GM12878 (cell line): ENCODE data around the gene GRPEL2. TPM values are rescaled to one million over a fixed set of nuclear protein-coding genes. Genes with fewer than 3 reads are reported as not detected.

Experiments
- polyA plus RNA-seq, 11 experiments: library from polyadenylated mRNA; depleted of rRNA in 4 of 11; unstranded in 6 of 11; stranded (reverse) in 5 of 11; fragments of >200 nt; fragmentation: Nextera tagmentation in 4 of 11; fragmentation: Illumina TruSeq in 1 of 11; extraction: Ambion mirVana in 4 of 11; extraction: Trizol in 1 of 11; gene quantifications; 1 replicate in 1 of 11; 2 replicates in 10 of 11; pipeline versions ENCODE4 v1.2.1 to v1.2.3, GENCODE V29; 2011 to 2016; ENCODE audit warnings: inconsistent platforms in 2 of 11, missing spikeins in 2 of 11, low read depth in 1 of 11
- total RNA-seq, 4 experiments: library from RNA; depleted of rRNA in 3 of 4; stranded (reverse); fragments of >200 nt in 3 of 4; fragmentation: Illumina TruSeq in 1 of 4; extraction: Trizol in 1 of 4; gene quantifications; 2 replicates each; pipeline versions ENCODE4 v1.2.1 to v1.2.3, GENCODE V29; 2013 to 2021

The GRPEL2 gene
- total and polyA plus RNA-seq, 10 of the 15 experiments (the other 5 are each of a cell fraction or from before 2014, with no cell fraction given): 4.4 to 20.2 (median 14.1) TPM

Other genes with a start within 250 kb of the GRPEL2 start
- gene ABLIM3, start 204.0 kb upstream of the GRPEL2 start, total RNA-seq (2014; rRNA removed): not detected in 2 replicates
- not detected in 2 replicates for gene ABLIM3, start 204.0 kb upstream of the GRPEL2 start, total RNA-seq (2014; rRNA removed; fragmentation: Illumina TruSeq; extraction: Trizol)
- 0.13 TPM in 1 of 2 replicates, not detected in the other for gene ABLIM3, start 204.0 kb upstream of the GRPEL2 start, total RNA-seq (2021)
- not detected in 2 replicates for gene ABLIM3, start 204.0 kb upstream of the GRPEL2 start, polyA plus RNA-seq (2011; rRNA removed)
- not detected in 2 replicates for gene ABLIM3, start 204.0 kb upstream of the GRPEL2 start, polyA plus RNA-seq (2014; fragmentation: Illumina TruSeq; extraction: Trizol)
- not detected for gene ABLIM3, start 204.0 kb upstream of the GRPEL2 start, polyA plus RNA-seq (2014; fragmentation: Nextera tagmentation; extraction: Ambion mirVana)
- 0.03 TPM in 1 of 2 replicates, not detected in the other for gene ABLIM3, start 204.0 kb upstream of the GRPEL2 start, polyA plus RNA-seq (2014; rRNA removed)
- not detected for gene ABLIM3, start 204.0 kb upstream of the GRPEL2 start, polyA plus RNA-seq (2016; fragmentation: Nextera tagmentation; extraction: Ambion mirVana)
- not detected in 2 replicates for gene AFAP1L1, start 73.6 kb upstream of the GRPEL2 start, total RNA-seq (2014; rRNA removed)
- not detected in 2 replicates for gene AFAP1L1, start 73.6 kb upstream of the GRPEL2 start, total RNA-seq (2014; rRNA removed; fragmentation: Illumina TruSeq; extraction: Trizol)
- not detected in 2 replicates for gene AFAP1L1, start 73.6 kb upstream of the GRPEL2 start, total RNA-seq (2021)
- not detected in 2 replicates for gene AFAP1L1, start 73.6 kb upstream of the GRPEL2 start, polyA plus RNA-seq (2011; rRNA removed)
- gene AFAP1L1, start 73.6 kb upstream of the GRPEL2 start, polyA plus RNA-seq (2014; fragmentation: Illumina TruSeq; extraction: Trizol): not detected in 2 replicates
- under 1 TPM in 1 of 2 experiments, not detected in 1; 0.11 TPM for gene AFAP1L1, start 73.6 kb upstream of the GRPEL2 start, polyA plus RNA-seq (2014; fragmentation: Nextera tagmentation; extraction: Ambion mirVana)
- not detected in 2 replicates for gene AFAP1L1, start 73.6 kb upstream of the GRPEL2 start, polyA plus RNA-seq (2014; rRNA removed)
- gene AFAP1L1, start 73.6 kb upstream of the GRPEL2 start, polyA plus RNA-seq (2016; fragmentation: Nextera tagmentation; extraction: Ambion mirVana): not detected
- 12.4 and 13.4 TPM in 2 replicates for gene PCYOX1L, start 12.5 kb downstream of the GRPEL2 start, total RNA-seq (2014; rRNA removed)
- gene PCYOX1L, start 12.5 kb downstream of the GRPEL2 start, total RNA-seq (2014; rRNA removed; fragmentation: Illumina TruSeq; extraction: Trizol): 10.3 and 10.5 TPM in 2 replicates
- 13.4 and 13.5 TPM in 2 replicates for gene PCYOX1L, start 12.5 kb downstream of the GRPEL2 start, total RNA-seq (2021)
- gene PCYOX1L, start 12.5 kb downstream of the GRPEL2 start, polyA plus RNA-seq (2011; rRNA removed): 8.0 and 9.6 TPM in 2 replicates
- 12.6 and 15.4 TPM in 2 replicates for gene PCYOX1L, start 12.5 kb downstream of the GRPEL2 start, polyA plus RNA-seq (2014; fragmentation: Illumina TruSeq; extraction: Trizol)
- gene PCYOX1L, start 12.5 kb downstream of the GRPEL2 start, polyA plus RNA-seq (2014; fragmentation: Nextera tagmentation; extraction: Ambion mirVana): 1 to 10 TPM; 2.9 to 5.4 TPM
- gene PCYOX1L, start 12.5 kb downstream of the GRPEL2 start, polyA plus RNA-seq (2014; rRNA removed): 14.6 and 14.8 TPM in 2 replicates
- 10 to 100 TPM; 15.3 to 17.0 TPM for gene PCYOX1L, start 12.5 kb downstream of the GRPEL2 start, polyA plus RNA-seq (2016; fragmentation: Nextera tagmentation; extraction: Ambion mirVana)
- not detected in 2 replicates for gene IL17B, start 33.8 kb downstream of the GRPEL2 start, total RNA-seq (2014; rRNA removed)
- gene IL17B, start 33.8 kb downstream of the GRPEL2 start, total RNA-seq (2014; rRNA removed; fragmentation: Illumina TruSeq; extraction: Trizol): not detected in 2 replicates
- not detected in 2 replicates for gene IL17B, start 33.8 kb downstream of the GRPEL2 start, total RNA-seq (2021)
- not detected in 2 replicates for gene IL17B, start 33.8 kb downstream of the GRPEL2 start, polyA plus RNA-seq (2011; rRNA removed)
- gene IL17B, start 33.8 kb downstream of the GRPEL2 start, polyA plus RNA-seq (2014; fragmentation: Illumina TruSeq; extraction: Trizol): not detected in 2 replicates
- not detected for gene IL17B, start 33.8 kb downstream of the GRPEL2 start, polyA plus RNA-seq (2014; fragmentation: Nextera tagmentation; extraction: Ambion mirVana)
- gene IL17B, start 33.8 kb downstream of the GRPEL2 start, polyA plus RNA-seq (2014; rRNA removed): not detected in 2 replicates
- not detected for gene IL17B, start 33.8 kb downstream of the GRPEL2 start, polyA plus RNA-seq (2016; fragmentation: Nextera tagmentation; extraction: Ambion mirVana)
- gene CSNK1A1, start 205.9 kb downstream of the GRPEL2 start, total RNA-seq (2014; rRNA removed): 146 and 155 TPM in 2 replicates
- gene CSNK1A1, start 205.9 kb downstream of the GRPEL2 start, total RNA-seq (2014; rRNA removed; fragmentation: Illumina TruSeq; extraction: Trizol): 126 and 134 TPM in 2 replicates
- gene CSNK1A1, start 205.9 kb downstream of the GRPEL2 start, total RNA-seq (2021): 138 and 143 TPM in 2 replicates
- 132 and 184 TPM in 2 replicates for gene CSNK1A1, start 205.9 kb downstream of the GRPEL2 start, polyA plus RNA-seq (2011; rRNA removed)
- gene CSNK1A1, start 205.9 kb downstream of the GRPEL2 start, polyA plus RNA-seq (2014; fragmentation: Illumina TruSeq; extraction: Trizol): 107 and 127 TPM in 2 replicates
- 10 to 100 TPM; 53.3 to 62.0 TPM for gene CSNK1A1, start 205.9 kb downstream of the GRPEL2 start, polyA plus RNA-seq (2014; fragmentation: Nextera tagmentation; extraction: Ambion mirVana)
- 104 and 106 TPM in 2 replicates for gene CSNK1A1, start 205.9 kb downstream of the GRPEL2 start, polyA plus RNA-seq (2014; rRNA removed)
- gene CSNK1A1, start 205.9 kb downstream of the GRPEL2 start, polyA plus RNA-seq (2016; fragmentation: Nextera tagmentation; extraction: Ambion mirVana): 100 to 1,000 TPM; 134 to 147 TPM
- gene ARHGEF37, start 236.0 kb downstream of the GRPEL2 start, total RNA-seq (2014; rRNA removed): 0.49 and 0.62 TPM in 2 replicates
- gene ARHGEF37, start 236.0 kb downstream of the GRPEL2 start, total RNA-seq (2014; rRNA removed; fragmentation: Illumina TruSeq; extraction: Trizol): 0.85 and 0.97 TPM in 2 replicates
- gene ARHGEF37, start 236.0 kb downstream of the GRPEL2 start, total RNA-seq (2021): 1.1 and 1.2 TPM in 2 replicates
- 0.29 and 0.52 TPM in 2 replicates for gene ARHGEF37, start 236.0 kb downstream of the GRPEL2 start, polyA plus RNA-seq (2011; rRNA removed)
- gene ARHGEF37, start 236.0 kb downstream of the GRPEL2 start, polyA plus RNA-seq (2014; fragmentation: Illumina TruSeq; extraction: Trizol): 0.60 and 0.65 TPM in 2 replicates
- under 1 TPM; 0.16 to 0.23 TPM for gene ARHGEF37, start 236.0 kb downstream of the GRPEL2 start, polyA plus RNA-seq (2014; fragmentation: Nextera tagmentation; extraction: Ambion mirVana)
- 0.58 and 0.63 TPM in 2 replicates for gene ARHGEF37, start 236.0 kb downstream of the GRPEL2 start, polyA plus RNA-seq (2014; rRNA removed)
- 1 to 10 TPM in 1 of 2 experiments, under 1 TPM in 1; 0.78 to 1.1 TPM for gene ARHGEF37, start 236.0 kb downstream of the GRPEL2 start, polyA plus RNA-seq (2016; fragmentation: Nextera tagmentation; extraction: Ambion mirVana)